Ecto neural progenitor cell (in vitro differentiated cells): ENCODE measurements around the gene JAG2.
A peak's percentile ranks its signal among the peaks of the same experiment; 100 is the strongest.

Source experiments
- DNase-seq: peaks from one replicate; pipeline ENCODE4 v3.0.0-alpha.2; 2018; ENCODE audit warnings: low spot score

The JAG2 gene

DNA sequence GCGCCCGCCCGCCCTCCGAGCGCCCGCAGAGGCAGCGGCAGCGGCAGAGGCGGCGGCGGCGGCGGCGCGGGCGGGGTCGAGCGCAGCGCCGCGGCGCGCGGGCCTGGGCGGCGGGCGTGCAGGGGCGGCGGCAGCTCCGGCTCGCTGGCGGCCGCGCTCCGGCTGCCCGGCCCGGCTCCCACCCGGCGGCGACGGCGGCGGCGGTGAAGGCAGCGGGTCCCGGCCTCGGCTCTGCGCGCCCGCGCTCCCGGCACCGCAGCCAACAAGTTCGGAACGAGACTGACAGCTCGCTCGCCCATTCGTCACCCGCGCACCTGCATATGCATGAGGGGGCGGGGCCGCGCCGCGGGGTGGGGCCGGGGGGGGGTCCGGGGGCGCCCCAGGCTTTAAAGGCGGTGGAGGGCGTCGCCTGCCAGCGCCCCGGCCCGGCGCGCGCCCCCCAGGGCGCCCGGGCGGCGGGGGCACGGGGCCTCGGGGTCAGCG, at the start of gene JAG2:
TSS of gene JAG2 (minus strand) at position 281 of the 483 bp plus-strand sequence. CDS start 356 bp downstream, outside the sequence.
- DNase-seq, result peak; percentile 74

DNA sequence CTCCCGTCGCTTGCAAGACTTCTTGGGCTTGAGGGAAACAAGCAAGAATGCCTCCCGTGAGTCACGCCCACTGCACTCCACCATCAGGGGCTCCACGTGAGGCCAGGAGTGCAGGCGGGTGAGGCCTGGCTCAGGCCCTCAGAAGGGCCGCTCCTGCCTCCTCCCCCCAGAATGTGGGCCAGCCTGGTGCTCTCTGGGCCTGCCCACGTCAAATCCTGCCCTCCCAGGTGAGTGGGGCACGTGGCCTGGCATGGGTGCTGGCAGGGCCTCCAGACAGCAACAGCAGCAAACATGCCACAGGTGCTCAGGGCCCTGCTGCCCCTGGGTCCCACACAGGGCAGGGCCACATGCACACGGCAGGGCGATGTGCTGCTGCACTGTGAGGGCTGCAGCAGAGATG, 49.2 kb upstream of the JAG2 start:
- DNase-seq, result no peak

GRCh38 chr14:105216490-105217247, 48.1 kb upstream of the JAG2 start:
- no peak for DNase-seq

- DNase-seq, result no peak
Observed at GRCh38 chr14:105215602-105216001, 47.0 kb upstream of the JAG2 start.

DNA sequence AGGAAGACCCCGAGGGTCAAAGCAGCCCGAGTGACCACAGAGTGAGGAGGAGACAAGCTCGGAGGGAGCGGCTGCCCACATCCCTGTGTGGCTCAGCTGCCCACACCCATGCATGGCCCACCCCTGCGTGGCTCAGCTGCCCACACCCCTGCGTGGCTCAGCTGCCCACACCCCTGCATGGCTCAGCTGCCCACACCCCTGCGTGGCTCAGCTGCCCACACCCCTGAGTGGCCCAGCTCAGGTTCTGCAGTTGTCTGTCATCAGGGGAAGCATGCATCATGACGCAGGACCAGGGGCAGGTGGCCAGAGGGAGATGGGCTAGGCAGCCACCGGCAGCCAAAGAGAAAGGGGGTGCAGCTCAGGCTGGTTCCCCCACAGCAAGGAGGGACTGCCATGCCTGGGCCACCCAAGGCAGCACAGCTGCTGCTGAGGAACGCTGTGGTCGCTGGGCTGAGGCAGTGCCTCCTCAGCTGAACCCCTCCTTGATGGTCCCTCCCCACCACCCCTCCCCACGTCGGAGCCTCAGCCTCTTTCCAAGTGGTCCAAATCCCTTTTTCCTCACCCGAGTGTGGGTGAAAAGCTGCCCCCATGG, 45.8 kb upstream of the JAG2 start:
- DNase-seq, result no peak

- no peak for DNase-seq
Observed at GRCh38 chr14:105213361-105213760, 44.8 kb upstream of the JAG2 start.

GRCh38 chr14:105212541-105213300, 44.1 kb upstream of the JAG2 start:
- DNase-seq, result no peak

DNA sequence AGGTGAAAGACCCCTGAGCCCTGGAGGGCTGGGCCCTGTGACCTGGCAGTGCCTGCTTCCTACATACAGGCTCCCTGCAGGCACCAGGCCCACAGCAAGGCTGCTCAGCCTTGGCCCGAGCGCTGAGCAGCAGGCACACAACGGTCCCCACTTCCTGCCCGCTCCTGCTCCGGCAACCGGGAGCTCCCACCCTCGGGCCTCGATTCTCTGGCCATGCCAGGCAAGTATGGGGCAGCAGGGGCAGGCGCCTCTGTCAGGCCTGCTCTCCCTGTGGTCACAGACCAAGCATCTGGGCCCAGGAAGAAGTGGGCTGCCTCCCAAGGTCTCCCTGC, 43.1 kb upstream of the JAG2 start:
- no peak for DNase-seq

GRCh38 chr14:105211086-105211757, 42.6 kb upstream of the JAG2 start:
- DNase-seq, result no peak

DNA sequence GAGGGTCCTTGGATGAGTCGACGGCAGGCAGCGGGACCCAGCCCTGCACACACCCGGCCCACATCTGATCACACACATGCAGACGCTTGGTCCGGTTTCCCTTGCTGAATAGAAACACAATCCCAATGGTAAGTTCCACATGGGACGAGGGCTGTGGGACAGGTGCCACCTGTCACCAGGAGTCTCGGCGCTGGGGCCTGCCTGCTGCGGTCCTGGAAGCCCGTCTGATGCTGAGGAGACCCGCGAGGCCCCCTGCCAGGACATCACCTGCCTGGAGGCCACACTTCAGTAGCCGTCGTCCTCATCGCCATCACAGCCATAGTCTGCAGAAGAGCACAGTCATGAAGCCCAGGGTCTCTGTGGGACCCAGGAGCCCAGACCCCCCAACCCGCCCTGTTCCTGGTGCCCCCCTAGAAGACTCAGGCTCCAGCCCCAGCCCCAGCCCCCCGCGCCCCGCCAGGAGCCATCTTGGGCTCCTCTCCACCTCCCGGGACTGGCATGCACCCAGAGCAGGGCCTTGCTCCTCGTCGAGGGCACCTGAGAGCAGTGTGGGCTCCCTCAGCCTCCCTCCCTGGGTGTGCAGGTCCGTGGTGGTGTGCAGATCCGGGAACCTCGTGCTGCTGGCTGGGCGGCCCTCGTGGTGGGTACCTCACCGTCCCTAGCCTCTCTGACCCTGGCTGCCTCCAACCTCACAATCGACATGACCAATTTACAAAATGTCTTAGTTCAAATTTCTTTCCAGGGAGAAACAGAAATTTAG, 41.9 kb upstream of the JAG2 start:
- DNase-seq, result no peak

GRCh38 chr14:105209646-105210045, 41.1 kb upstream of the JAG2 start:
- DNase-seq, result no peak

DNA sequence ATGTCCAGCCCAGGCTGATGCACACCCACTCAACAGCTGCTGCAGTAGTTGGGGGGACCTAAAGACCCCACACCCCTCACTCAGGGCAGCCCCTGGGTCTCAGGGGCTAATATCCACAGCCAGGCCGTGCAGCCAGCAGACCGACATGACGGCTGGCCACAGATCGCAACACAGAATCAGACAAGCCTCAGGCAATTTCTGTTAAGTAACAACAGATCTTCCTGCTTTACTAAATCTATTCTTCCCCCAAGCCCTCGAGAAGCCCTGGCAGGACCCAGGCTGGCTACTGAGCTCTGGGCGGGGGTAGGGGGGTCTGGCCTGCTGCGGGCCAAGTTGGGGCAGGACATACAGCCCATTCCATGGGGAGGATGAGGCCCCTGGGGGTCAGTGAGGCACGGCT, 40.5 kb upstream of the JAG2 start:
- DNase-seq, result no peak

DNA sequence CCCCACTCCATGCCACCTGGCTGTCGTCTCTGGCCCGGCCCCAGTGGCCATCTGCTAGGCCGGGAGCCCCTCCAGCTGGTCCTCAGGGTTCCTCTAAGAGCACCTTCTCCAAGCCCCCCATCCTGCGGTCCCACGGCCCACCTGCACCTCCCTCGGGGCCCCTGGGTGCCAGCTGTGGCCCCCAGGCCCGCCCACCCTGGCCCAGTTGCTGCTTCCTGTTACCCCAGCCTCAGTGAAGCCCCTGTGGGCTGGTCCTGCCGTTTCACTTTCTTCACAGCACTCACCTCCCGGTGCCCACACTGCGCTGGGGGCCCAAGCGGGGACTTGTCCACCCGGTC, 40.1 kb upstream of the JAG2 start:
- no peak for DNase-seq

DNA sequence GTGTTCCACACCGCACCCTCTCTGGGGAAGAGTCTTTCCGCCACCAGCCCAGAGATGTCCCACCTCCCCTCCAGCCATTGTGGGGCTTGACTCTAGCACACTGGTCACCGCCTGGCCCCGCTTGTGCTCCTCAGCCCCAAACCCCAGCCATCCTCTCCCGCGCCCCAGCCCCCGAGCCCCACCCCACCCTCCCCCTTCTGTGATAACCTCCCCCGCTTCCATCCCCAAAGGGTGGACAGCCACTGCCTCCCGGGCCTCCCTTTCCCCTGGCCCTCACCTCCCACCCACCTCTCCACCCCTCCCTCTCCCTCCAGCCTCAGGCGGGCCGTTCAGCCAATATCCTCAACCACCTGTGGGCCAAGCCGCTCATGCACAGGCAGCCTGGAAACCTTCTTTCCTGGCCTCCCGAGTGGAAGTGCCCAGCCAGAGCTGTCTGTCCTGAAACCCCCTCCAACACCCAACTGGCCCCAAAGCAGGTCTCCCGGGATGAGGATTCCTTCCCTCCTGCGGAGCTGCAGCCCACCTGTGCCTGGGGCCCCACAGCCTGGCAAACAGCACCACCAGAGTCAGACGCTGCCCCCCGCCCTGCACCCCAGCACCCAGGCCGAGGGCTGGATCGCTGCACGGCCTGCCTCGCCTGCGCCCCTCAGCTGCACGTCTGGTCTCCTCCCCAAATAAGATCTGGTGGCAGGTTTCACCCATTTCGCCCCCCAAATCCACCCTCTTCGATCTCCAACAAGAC, 39.6 kb upstream of the JAG2 start:
- no peak for DNase-seq

GRCh38 chr14:105207460-105207901, 38.9 kb upstream of the JAG2 start:
- no peak for DNase-seq

- DNase-seq, result no peak
Observed at GRCh38 chr14:105206873-105207272, 38.3 kb upstream of the JAG2 start.

DNA sequence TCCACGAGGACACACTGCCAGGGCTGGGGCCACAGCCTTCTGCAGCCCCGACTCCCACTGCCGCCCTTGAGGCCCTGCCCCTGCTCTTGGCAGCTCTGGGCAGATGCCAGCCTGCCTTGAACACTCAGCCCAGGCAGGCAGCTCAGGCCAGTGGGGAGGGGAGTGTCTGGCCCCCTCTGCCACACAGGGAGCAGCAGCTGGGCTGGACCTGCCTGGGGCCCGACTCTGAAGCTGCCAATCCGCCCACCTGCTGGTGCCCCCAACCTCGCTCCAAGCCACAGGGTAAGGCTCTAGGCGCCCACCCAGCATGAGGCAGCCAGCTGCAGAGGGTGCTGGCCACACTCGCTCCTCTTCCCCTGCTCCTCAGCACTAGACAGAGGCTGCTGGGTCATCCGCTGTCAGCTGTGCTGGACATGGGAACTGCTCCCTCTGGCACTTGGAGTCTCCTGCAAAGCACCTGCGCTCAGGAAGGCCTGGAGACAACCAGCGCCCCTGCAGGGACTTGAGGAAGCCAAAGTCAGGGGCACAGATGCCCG, 37.2 kb upstream of the JAG2 start:
- no peak for DNase-seq

GRCh38 chr14:105204931-105205672, 36.5 kb upstream of the JAG2 start:
- DNase-seq, result no peak

- no peak for DNase-seq
Observed at GRCh38 chr14:105204206-105204930, 35.8 kb upstream of the JAG2 start.
